ENCODE measurements around the gene SLC26A11. TPM values are rescaled to one million over a fixed set of nuclear protein-coding genes. Genes with fewer than 3 reads are reported as not detected.

SLC26A11 gene
- total RNA-seq, 1 donor: 12.2 TPM

GRCh38 chr17:80287038-80287437, 66.8 kb downstream of the SLC26A11 start:
- no peak for TF ChIP-seq CTCF (IDR thresholded peaks at IDR 0.05; ENCODE audit: insufficient read depth, low read length)
- DNase-seq (ENCODE audit: low read depth): no peak
- H3K4me3 ChIP-seq (ENCODE audit: low read depth, low read length): no peak overlapping the region

- DNase-seq (ENCODE audit: low read depth): no peak
- no peak overlapping the region for H3K4me3 ChIP-seq (ENCODE audit: low read depth, low read length)
- TF ChIP-seq CTCF (IDR thresholded peaks at IDR 0.05; ENCODE audit: insufficient read depth, low read length): no peak
These were observed 67.8 kb downstream of the SLC26A11 start for GRCh38 chr17:80287806-80288567.

DNA sequence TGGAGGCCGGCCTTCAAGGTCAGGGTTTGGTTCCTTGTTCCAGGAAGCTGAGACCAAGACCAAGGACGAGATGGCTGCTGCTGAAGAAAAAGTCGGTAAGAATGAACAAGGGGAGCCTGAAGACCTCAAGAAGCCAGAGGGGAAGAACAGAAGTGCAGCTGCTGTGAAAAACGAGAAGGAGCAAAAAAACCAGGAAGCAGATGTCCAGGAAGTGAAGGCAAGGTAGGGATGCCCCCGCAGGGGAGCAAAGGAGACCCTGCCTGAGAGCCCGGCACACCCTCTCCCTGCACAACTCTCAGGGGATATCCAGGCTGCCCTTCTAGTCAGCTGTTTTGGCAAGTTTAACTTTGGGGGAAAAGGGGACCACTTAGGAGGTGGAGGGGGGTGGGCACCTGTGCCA, 69.4 kb downstream of the SLC26A11 start:
- H3K4me3 ChIP-seq (ENCODE audit: low read depth, low read length): no peak overlapping the region
- no peak for DNase-seq (ENCODE audit: low read depth)
- TF ChIP-seq CTCF (IDR thresholded peaks at IDR 0.05; ENCODE audit: insufficient read depth, low read length): no peak

- no peak for DNase-seq (ENCODE audit: low read depth)
- no peak for TF ChIP-seq CTCF (IDR thresholded peaks at IDR 0.05; ENCODE audit: insufficient read depth, low read length)
- no peak overlapping the region for H3K4me3 ChIP-seq (ENCODE audit: low read depth, low read length)
These were observed 69.9 kb downstream of the SLC26A11 start for GRCh38 chr17:80290156-80290555.

DNA sequence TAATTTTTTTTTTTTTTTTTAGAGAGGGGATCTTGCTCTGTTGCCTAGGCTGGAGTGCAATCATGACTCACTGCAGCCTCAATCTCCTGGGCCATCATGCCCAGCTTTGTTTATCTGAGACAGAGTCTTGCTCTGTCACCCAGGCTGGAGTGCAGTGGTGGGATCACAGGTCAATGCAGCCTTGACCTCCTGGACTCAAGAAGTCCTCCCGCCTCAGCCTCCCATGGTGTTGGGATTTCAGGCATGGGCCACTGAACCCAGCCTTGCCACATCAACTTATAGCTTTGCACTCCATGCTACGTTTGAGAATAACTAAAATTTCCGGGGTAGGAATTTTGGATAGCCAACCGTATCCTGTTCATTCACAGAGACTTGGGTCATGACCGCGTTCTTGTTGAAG, 71.0 kb downstream of the SLC26A11 start:
- no peak overlapping the region for H3K4me3 ChIP-seq (ENCODE audit: low read depth, low read length)
- no peak for DNase-seq (ENCODE audit: low read depth)
- TF ChIP-seq CTCF (IDR thresholded peaks at IDR 0.05; ENCODE audit: insufficient read depth, low read length): no peak

GRCh38 chr17:80291691-80292487, 71.7 kb downstream of the SLC26A11 start:
- DNase-seq (ENCODE audit: low read depth): no peak
- no peak overlapping the region for H3K4me3 ChIP-seq (ENCODE audit: low read depth, low read length)
- TF ChIP-seq CTCF (IDR thresholded peaks at IDR 0.05; ENCODE audit: insufficient read depth, low read length): no peak
